HepG2 (cell line): ENCODE measurements around the gene DDAH1. TPM values are rescaled to one million over a fixed set of nuclear protein-coding genes. Genes with fewer than 3 reads are reported as not detected.

Source experiments
- BCLAF1 ChIP-seq: fragments of 450-650 bp; IDR thresholded peaks from 2 replicates; pipeline ENCODE4 v1.6.1; 2017; ENCODE audit warnings: mild to moderate bottlenecking
- DR1 ChIP-seq: sonication (generic); formaldehyde crosslinking; IDR thresholded peaks from 2 replicates; pipeline ENCODE4 v1.8.0; 2021; ENCODE audit warnings: mild to moderate bottlenecking, missing genetic modification reagents, inconsistent platforms
- HOMEZ ChIP-seq: IDR thresholded peaks from 2 replicates; pipeline ENCODE4 v1.6.1; 2016; ENCODE audit warnings: low read depth
- MTA3 ChIP-seq: sonication (generic); formaldehyde crosslinking; IDR thresholded peaks from 2 replicates; pipeline ENCODE4 v1.4.0; 2020; ENCODE audit warnings: missing genetic modification reagents
- MTF2 ChIP-seq: sonication (generic); formaldehyde crosslinking; IDR thresholded peaks from 2 replicates; pipeline ENCODE4 v1.5.0; 2020; ENCODE audit warnings: missing genetic modification reagents, borderline replicate concordance
- PAXIP1 ChIP-seq: sonication (generic); formaldehyde crosslinking; conservative IDR thresholded peaks from 2 replicates; pipeline ENCODE4 v1.4.0; 2020; ENCODE audit warnings: mild to moderate bottlenecking, missing genetic modification reagents, moderate library complexity
- POGZ ChIP-seq: sonication (generic); formaldehyde crosslinking; IDR thresholded peaks from 2 replicates; pipeline ENCODE4 v1.4.0; 2020; ENCODE audit warnings: mild to moderate bottlenecking, missing genetic modification reagents
- RARA ChIP-seq: IDR thresholded peaks from 2 replicates; pipeline ENCODE4 v1.6.1; 2016; ENCODE audit warnings: missing genetic modification reagents, missing compliant biosample characterization
- RORA ChIP-seq: sonication (generic); formaldehyde crosslinking; IDR thresholded peaks from 2 replicates; pipeline ENCODE4 v1.5.0; 2020; ENCODE audit warnings: mild to moderate bottlenecking, missing genetic modification reagents, moderate library complexity
- SKIL ChIP-seq: sonication (generic); formaldehyde crosslinking; IDR thresholded peaks from 2 replicates; pipeline ENCODE4 v1.8.0; 2022; ENCODE audit warnings: missing genetic modification reagents, mild to moderate bottlenecking, moderate library complexity, borderline replicate concordance
- TIGD3 ChIP-seq: sonication (generic); formaldehyde crosslinking; IDR thresholded peaks from 2 replicates; pipeline ENCODE4 v1.5.1; 2020; ENCODE audit warnings: mild to moderate bottlenecking, missing genetic modification reagents, borderline replicate concordance
- ZFP37 ChIP-seq: sonication (generic); formaldehyde crosslinking; IDR thresholded peaks from 2 replicates; pipeline ENCODE4 v1.4.0; 2020; ENCODE audit warnings: missing genetic modification reagents, borderline replicate concordance
- ZNF503 ChIP-seq: sonication (generic); formaldehyde crosslinking; IDR thresholded peaks from 2 replicates; pipeline ENCODE4 v1.4.0; 2020; ENCODE audit warnings: missing genetic modification reagents
- polyA plus RNA-seq, 8 experiments: library from polyadenylated mRNA; depleted of rRNA in 3 of 8; stranded (reverse) in 7 of 8; unstranded in 1 of 8; fragments of >200 nt; fragmentation: Illumina TruSeq in 4 of 8; extraction: Trizol in 4 of 8; gene quantifications; 2 replicates each; pipeline versions ENCODE4 v1.2.1 to v1.2.3, GENCODE V29; 2011 to 2016; ENCODE audit warnings: low read depth in 4 of 8, missing spikeins in 1 of 8, mixed read lengths in 1 of 8; ENCODE audit not compliant: insufficient read depth in 1 of 8
- total RNA-seq, 5 experiments: library from RNA; depleted of rRNA; stranded (reverse); fragments of >200 nt; fragmentation: Illumina TruSeq; extraction: Trizol; gene quantifications; 2 replicates each; pipeline ENCODE4 v1.2.3, GENCODE V29; 2016; ENCODE audit warnings: low read depth in 1 of 5

The DDAH1 gene
- total and polyA plus RNA-seq, 2 of the 13 experiments (the other 11 are each of a cell fraction or from before 2014, with no cell fraction given): 39.7 to 64.4 TPM

GRCh38 chr1:85307987-85308832 lies 156.7 kb downstream of the DDAH1 start (continued):
- TF ChIP-seq DR1 (CRISPR knock-in tag): no peak
- 0 out of 2 replicates have a peak, but pooled peaks have one; percentile 26 for TF ChIP-seq PAXIP1 (CRISPR knock-in tag)
- TF ChIP-seq POGZ (CRISPR knock-in tag): peak; percentile 77
- no peak for TF ChIP-seq ZNF503 (CRISPR knock-in tag)
- TF ChIP-seq TIGD3 (CRISPR knock-in tag): no peak
- no peak for TF ChIP-seq RARA (CRISPR knock-in tag)
- no peak for TF ChIP-seq SKIL (CRISPR knock-in tag)
- peak; percentile 57; the same call in 1 of the 2 replicates for TF ChIP-seq HOMEZ (CRISPR knock-in tag)
- 0 out of 2 replicates have a peak, but pooled peaks have one; percentile 40 for TF ChIP-seq RORA
- no peak for TF ChIP-seq MTA3 (CRISPR knock-in tag)
- no peak for TF ChIP-seq ZFP37
- peak; percentile 64; the same call in 1 of the 2 replicates for TF ChIP-seq MTF2 (CRISPR knock-in tag)
- TF ChIP-seq BCLAF1: no peak
